ENCODE data around the gene RAPGEF5.

The RAPGEF5 gene

GRCh38 chr7:22319424-22320403 lies 37.2 kb downstream of the RAPGEF5 start:
- no peak for TF ChIP-seq CTCF (IDR thresholded peaks at IDR 0.05; ENCODE audit: low read depth, low read length, missing control alignments)
- DNase-seq (ENCODE audit: low read depth) = no peak
- H3K4me3 ChIP-seq (ENCODE audit: low read depth, low read length) = no peak overlapping the region

- no peak overlapping the region for H3K4me3 ChIP-seq (ENCODE audit: low read depth, low read length)
- no peak for DNase-seq (ENCODE audit: low read depth)
- no peak for TF ChIP-seq CTCF (IDR thresholded peaks at IDR 0.05; ENCODE audit: low read depth, low read length, missing control alignments)
Observed at GRCh38 chr7:22318376-22318775, 38.6 kb downstream of the RAPGEF5 start.

GRCh38 chr7:22317632-22318031 lies 39.3 kb downstream of the RAPGEF5 start:
- no peak for TF ChIP-seq CTCF (IDR thresholded peaks at IDR 0.05; ENCODE audit: low read depth, low read length, missing control alignments)
- no peak overlapping the region for H3K4me3 ChIP-seq (ENCODE audit: low read depth, low read length)
- DNase-seq (ENCODE audit: low read depth) = no peak

GRCh38 chr7:22316914-22317313 lies 40.0 kb downstream of the RAPGEF5 start:
- no peak for DNase-seq (ENCODE audit: low read depth)
- no peak overlapping the region for H3K4me3 ChIP-seq (ENCODE audit: low read depth, low read length)
- TF ChIP-seq CTCF (IDR thresholded peaks at IDR 0.05; ENCODE audit: low read depth, low read length, missing control alignments) = no peak

GRCh38 chr7:22307816-22308215 lies 49.1 kb downstream of the RAPGEF5 start:
- no peak for TF ChIP-seq CTCF (IDR thresholded peaks at IDR 0.05; ENCODE audit: low read depth, low read length, missing control alignments)
- H3K4me3 ChIP-seq (ENCODE audit: low read depth, low read length) = no peak overlapping the region
- DNase-seq (ENCODE audit: low read depth) = no peak

- DNase-seq (ENCODE audit: low read depth) = no peak
- H3K4me3 ChIP-seq (ENCODE audit: low read depth, low read length) = no peak overlapping the region
- no peak for TF ChIP-seq CTCF (IDR thresholded peaks at IDR 0.05; ENCODE audit: low read depth, low read length, missing control alignments)
Observed at GRCh38 chr7:22305706-22306105, 51.2 kb downstream of the RAPGEF5 start.
